Activated CD4-positive, CD25-positive, alpha-beta regulatory T cell treated with anti-CD3 and anti-CD28 coated beads, Interleukin-2, amount 50 U/mL, for 72 hours (primary cell): ENCODE results near the gene DIPK1A.

Experiments
- DNase-seq: peaks from one replicate; pipeline ENCODE4 v3.0.0; 2021

DIPK1A gene

DNA sequence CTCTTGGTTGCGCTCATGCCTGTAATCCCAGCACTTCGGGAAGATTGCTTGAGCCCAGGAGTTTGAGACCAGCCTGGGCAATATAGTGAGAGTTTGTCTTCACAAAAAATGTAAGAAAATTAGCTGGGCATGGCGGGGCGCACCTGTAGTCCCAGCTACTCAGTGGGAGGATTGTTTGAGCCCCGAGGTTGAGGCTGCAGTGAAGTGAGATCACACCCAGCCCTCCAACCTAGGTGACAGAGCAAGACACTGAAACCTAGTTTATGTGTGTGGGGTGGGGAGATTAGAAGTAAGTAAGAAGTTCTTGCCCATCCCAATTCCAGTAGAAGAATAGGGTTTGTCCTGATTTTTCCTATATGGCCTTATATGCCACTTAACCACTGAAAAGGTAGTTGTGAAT lies 127.4 kb downstream of the DIPK1A start:
- no peak for DNase-seq

DNA sequence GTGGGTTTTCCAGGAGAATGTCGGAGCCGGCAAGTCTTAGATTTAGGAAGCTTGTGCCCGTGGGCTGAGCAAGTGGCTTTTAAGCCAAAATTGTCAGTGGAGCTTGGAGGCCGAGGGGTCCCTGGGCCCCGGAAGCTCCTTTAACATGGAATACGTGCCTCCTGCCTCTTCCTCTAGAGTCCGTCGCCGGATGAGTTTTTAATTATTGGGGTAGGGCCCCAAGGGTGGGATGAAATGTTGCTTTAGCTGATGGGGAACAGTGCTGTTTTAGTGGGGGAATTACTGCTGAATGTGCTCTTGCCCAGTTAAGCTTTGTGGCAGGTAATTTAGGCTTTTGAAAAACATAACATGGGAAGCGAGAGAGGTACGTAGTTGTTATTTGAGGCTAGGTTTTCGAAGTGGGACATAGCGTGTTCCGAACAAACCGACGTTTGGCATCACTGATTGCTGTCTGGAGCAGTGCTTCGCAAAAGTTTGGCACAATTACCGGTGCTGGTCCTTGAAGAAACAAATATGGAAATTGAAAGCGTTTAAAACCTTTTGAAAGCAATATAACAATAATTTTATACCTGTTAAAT lies 128.6 kb downstream of the DIPK1A start:
- no peak for DNase-seq

DNA sequence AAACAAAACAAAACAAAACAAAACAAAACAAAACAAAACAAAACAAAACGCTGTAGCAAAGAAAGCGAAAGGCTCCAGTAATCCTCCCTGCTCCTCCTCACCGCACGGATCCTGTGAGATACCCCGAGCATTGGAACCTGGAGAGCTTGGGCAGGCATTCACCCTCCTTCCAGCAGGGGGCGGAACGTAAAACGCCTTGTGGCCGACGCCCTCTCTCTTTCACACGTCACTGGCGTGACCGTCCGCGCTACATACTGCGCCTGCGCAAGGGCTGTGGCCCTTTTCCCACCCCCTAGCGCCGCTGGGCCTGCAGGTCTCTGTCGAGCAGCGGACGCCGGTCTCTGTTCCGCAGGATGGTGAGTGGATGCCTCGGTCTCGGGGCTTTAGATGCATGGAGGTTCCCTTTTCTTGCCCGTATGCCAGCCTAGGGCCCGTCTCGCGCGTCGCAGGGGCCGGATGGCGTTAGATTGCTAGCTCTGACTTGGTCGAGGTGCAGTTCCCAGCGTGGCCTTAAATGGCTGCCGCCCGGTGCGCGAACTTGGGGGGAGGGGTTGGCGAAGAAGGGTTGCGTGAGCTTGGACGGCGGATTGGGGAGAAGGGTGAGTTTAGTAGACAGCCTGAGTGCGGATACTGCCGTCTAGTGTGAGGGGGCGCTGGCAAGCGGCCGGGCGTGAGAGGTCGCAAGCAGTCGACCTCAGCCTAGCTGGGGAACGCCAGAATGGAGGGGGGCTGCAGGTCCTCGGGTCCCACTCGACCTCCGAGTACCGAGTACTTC lies 129.3 kb downstream of the DIPK1A start, which contains the start of gene RPL5:
Gene RPL5, plus strand, starts transcription at position 279 of the 775 bp plus-strand sequence. Its CDS starts 75 bp downstream, at position 354.
- DNase-seq: peak; percentile 97

DNA sequence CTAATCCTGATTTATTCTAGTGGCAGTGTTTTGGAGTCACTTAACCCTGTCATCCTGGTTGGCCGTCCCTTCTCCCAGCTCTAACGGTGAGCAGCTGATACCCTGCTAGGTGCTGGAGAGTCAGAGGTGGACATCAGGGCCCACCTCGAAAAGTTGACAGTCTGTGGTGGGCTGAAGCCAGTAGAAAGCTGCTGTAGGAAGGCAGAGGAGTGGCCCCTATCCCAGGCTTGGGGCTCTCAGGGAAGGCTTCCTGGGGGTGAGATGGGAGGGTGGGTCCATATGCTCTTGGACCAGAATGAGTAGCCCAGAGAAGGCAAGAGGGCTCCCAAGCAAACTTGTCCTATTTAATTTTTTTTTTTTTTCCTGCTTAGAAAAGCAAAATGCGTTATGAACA lies 129.9 kb downstream of the DIPK1A start:
- DNase-seq: no peak

DNA sequence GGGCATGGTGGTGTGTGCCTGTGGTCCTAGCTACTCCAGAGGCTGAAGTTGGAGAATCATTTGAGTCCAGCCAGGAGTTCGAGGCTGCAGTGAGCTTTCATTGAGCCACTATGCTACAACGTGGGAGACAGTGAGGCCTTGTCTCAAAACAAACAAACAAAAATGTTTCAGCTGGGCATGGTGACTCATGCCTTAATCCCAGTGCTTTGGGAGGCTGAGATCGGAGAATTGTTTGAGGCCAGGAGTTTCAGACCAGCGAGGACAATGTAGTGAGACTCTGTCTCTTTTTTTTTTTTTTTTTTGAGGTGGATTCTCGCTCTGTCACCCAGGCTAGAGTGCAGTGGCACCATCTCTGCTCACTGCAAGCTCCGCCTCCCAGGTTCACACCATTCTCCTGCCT lies 134.5 kb downstream of the DIPK1A start:
- DNase-seq: no peak

DNA sequence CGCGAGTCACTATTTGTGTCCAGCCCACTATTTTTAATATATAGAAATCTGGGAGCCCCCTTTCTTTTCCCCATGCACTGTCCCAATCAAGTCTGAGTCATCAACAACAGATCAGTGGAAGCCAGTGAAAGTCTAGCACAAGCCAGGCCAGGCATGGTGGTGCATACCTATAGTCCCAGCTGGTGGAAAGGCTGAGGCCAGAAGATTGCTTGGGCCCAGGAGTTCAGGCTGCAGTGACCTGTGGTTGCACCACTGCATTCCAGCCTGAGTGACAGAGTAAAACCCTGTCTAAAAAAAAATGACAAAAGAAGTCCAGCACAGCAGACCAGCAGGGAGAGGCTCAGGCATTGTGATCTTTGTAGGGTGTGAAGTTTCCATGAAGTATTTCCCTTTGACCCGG lies 138.4 kb downstream of the DIPK1A start:
- DNase-seq: no peak

DNA sequence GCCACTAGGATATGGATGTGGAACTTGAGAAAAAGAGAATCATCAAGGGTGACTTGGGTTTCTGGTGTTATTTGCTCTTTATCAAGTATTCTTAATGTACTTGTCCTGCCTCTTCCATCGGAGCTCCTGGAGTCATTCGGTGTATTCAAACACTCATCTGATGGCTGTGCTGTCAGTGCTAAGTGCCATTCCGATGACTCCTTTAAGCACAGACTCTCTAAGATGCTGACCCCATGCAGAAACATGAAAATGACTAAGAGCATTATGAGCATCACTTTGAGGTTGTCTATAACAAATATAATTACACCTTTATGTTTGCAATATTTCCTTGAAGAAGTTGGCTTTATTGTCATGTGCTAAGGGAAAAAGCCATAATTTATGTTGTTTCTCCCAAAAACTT lies 140.7 kb downstream of the DIPK1A start:
- no peak for DNase-seq

DNA sequence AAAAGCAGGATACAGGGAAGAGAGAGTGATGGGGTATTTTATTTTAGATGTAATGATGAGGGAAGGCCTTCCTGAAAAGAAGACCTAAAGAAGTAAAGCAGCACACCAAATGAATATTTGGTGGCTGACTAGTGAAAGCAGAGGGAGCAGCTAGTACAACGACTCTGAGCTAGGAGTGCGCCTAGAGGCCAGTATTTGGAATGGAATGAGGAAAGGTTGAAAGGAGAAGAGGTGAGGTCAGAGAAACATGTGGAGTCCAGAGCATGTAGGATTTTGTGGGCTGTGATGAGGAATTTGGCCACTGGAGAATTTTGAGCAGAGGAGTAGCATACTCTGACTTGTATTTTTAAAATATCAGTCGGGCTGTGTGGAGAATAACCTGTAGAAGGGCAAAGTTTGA lies 141.2 kb downstream of the DIPK1A start:
- DNase-seq: no peak

DNA sequence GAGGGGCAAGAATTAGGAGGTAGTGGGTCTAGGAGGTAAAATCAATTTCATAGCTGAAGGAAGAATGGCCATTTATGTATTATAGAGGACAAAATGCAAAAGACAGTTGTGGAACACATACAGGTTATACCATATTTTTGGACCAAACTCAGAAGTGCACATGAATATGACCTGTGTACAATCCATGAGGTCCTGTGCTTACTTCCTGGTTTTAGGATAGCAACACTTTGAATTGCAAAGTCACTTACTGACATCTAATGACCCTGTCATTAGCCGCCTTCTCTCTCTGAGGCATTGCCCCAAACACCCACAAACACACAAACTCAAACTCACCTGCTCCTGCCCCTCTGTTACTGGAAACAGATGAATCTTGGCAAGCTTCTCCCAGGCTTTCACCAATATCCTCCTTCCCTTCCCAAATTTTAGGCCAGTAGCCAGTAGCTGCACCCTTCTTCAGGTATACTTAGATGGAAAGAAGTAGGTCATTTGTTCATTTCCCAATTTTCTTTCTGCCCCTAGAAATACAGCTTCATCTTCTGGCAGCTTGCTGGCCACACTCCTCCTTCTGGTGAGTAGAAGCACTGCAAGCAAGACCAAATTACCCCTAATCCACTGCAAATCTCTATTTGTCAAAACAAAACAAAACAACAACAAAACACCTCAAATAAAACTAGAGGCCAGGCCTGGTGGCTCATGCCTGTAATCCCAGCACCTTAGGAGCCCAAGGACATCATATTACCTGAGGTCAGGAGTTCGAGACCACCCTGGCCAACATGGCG lies 143.1 kb downstream of the DIPK1A start:
- DNase-seq: no peak

DNA sequence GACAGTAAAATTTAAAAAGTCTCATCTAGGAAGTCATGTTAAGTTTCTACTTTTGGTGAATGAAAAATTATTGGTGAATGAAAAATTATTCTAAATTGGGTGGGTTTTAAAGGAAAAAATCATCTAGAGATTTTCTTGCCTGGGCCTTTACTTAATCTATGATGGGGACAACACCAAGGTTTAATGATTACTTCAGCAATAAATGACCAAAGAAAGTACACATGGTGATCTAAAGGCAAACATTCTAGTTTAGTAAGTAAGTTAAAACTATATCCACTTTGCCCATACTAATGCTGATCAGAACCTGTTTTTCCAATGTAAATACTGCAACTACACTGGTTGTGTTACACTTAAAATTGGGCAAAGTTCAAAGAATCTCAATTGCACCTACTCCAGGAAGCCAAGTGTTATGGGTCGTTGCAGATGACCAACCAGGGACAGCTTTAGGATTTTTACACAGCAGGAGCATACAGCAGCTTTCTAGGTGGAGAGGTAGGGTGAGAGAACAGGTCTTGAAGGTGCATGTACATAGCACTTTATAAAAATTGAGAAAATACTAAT lies 144.0 kb downstream of the DIPK1A start:
- no peak for DNase-seq

DNA sequence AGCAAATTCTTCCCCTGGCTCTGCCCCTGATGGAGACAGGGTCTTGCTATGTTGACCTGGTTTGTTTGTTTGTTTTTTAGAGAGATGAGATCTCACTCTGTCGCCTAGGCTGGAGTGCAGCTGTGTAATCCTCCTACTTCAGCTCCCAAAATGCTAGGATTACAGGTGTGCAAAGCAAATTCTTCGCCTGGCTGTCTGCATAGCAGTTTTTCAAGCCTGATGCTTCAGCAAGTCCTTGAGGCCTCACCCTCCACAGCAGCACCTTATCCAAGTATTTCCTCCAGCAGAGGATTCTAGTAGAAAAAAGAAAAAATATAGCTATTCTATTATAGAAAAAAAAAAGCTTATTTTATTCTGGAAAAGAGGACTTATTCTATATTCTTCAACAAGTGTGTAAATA lies 144.5 kb downstream of the DIPK1A start:
- no peak for DNase-seq

DNA sequence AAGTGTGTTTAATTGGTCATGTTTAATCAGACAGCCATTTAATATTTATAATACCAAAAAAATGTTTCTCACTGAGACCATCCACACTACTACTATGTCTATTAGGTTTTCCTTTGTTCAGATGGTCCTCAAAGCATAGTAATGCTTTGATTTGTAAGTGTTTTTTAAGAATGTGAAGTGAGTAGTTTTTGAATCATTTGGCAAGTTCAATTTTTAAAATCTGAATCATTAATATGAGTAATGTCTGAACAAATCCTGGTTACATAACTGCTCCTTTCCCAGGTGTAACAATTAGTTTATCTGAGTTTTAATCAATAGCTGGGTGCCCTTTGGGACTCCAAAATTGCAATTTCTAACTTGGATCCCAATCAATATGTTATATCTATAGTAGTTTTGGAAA lies 152.9 kb downstream of the DIPK1A start:
- no peak for DNase-seq

DNA sequence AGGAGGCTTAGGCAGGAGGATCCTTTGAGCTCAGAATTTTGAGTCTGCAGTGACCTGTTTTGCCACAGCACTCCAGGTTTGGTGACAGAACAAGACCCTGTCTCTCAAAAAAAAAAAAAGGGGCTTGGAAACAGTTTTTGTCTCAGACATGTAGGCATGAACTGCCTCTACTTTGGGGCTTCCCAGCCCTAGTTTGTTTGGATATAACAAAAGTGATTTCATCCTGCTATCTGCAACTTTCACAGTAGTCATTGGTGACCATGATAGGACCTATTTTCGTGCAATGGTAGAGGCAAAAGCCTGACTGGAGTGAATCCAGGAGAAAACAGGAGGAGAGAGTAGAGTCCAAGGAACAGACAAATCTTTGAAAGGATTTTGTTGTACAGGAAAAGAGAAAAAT lies 156.0 kb downstream of the DIPK1A start:
- DNase-seq: no peak

DNA sequence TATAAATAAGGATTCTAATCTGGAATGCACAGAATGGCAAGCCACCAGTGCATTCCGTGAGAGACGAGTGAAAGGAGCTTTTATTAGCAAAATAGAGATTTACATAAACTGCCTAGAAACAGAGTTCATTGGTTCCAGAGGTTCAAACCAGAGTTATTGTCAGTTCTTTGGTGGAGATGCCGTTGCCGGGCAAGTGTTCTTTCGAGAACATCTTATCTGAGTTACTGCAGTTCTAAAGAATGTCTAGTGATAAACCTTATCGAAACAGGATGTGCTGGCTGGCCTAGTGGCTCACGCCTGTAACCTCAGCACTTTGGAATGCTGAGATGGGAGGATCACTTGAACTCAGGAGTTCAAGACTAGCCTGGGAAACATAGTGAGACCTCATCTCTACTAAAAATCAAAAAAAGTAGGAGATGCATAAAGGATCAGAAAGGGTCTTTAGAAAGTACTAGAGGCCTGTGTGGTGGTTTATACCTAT lies 156.5 kb downstream of the DIPK1A start:
- DNase-seq: no peak

DNA sequence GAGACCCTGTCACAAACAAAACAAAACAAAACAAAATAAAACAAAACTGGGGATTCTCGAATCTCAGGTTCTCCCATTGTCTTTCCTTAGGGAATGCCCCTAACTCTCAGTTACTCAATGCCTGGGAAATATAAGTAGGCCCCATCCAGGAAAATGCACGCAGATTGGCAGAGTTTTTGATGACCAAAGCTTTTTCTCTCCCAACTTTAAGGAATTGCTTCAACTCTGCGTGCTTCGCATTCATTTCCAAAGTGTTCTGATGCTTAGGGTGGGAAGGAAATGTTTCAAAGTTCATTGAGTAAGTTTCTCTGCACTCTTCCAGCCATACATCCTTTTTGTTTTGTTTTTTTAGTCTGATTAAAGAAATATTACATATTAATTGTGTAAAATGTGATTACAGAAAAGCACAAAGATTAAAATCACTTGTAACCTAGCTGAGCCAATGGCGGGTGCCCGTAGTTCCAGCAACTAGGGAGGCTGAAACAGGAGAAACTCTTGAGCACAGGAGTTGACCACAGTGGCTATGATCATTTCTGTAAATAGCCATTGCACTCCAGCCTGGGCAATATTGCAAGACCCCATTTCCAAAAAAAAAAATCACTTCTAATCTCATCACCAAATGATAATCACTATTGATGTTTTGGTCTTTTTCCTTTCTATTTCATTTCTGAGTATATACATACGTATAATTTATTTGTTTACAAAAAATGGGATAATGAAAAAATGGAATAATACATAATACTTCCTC lies 157.9 kb downstream of the DIPK1A start:
- no peak for DNase-seq

DNA sequence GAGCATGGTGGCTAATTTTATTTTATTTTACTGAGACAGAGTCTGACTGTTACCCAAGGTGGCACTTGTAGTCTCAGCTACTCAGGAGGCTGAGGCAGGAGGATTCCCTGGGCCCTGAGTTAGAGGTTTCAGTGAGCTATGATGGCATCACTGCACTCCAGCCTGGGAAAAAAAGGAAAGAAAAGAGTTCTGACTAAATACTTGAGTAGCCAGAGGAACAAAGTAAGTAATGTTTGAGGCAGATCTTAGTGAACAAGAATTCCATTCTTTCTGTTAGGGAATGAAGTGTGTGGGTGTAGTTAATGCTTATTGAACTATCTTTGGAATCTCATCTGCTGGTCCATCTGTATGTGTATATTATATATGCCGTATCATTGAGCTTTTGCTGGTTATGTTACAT lies 163.3 kb downstream of the DIPK1A start:
- DNase-seq: no peak

DNA sequence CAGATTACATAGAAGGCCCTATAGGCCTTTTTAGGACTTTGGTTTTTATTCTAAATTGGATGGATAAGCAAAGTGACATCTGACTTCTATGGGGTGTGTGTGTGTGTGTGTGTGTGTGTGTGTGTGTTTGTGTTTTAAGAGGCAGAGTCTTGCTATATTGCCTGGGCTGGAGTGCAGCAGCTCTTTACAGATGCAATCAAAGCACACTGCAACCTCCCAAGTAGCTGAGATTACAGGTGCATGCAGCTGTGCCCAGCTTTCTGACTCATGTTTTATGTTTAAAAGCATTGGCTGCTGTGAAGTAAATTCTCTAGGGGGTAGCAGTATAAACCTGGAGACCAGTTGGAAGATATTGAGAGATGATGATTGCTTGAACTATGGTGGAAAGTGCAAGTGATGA lies 164.0 kb downstream of the DIPK1A start:
- DNase-seq: no peak

DNA sequence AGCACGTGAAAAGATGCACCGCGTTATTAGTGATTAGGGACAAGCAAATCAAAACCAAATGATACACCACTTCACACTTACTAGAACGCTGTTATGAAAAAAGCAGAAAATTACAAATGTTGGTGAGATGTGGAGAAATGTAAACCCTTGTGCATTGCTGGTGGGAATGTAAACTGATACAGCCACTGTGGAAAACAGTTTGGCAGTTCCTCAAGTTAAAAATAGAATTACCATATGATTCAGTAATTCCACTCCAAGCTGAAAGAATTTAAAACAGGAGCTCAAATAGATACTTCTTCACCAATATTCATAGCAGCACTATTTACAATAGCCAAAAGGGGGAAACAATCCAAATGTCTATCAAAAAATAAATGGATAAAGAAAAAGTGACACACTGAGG lies 166.1 kb downstream of the DIPK1A start:
- no peak for DNase-seq

DNA sequence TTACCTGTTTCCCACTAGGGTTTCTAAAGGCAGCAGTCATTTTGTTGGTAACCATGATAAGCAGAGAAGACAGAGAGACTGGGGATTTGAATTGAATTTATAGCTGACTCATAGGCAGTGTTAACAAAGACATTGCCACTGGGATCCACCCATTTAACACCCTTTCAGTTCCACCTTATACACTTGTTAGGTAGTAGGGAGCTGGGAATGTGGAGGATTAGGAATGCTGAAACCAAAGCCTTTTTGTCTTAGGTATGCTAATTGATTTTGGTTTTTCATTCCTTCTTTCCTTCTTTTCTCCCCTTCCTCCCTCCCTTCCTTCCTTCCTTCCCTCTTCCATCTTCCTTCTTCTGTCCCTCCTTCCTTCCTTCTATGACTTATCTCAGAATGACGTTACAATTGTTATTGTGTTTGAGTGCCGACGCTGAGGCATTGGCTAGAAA lies 168.9 kb downstream of the DIPK1A start:
- DNase-seq: no peak
